Measurements from ENCODE around the gene GRAMD2A.
A peak's percentile ranks its signal among the peaks of the same experiment; 100 is the strongest.

GRAMD2A gene

DNA sequence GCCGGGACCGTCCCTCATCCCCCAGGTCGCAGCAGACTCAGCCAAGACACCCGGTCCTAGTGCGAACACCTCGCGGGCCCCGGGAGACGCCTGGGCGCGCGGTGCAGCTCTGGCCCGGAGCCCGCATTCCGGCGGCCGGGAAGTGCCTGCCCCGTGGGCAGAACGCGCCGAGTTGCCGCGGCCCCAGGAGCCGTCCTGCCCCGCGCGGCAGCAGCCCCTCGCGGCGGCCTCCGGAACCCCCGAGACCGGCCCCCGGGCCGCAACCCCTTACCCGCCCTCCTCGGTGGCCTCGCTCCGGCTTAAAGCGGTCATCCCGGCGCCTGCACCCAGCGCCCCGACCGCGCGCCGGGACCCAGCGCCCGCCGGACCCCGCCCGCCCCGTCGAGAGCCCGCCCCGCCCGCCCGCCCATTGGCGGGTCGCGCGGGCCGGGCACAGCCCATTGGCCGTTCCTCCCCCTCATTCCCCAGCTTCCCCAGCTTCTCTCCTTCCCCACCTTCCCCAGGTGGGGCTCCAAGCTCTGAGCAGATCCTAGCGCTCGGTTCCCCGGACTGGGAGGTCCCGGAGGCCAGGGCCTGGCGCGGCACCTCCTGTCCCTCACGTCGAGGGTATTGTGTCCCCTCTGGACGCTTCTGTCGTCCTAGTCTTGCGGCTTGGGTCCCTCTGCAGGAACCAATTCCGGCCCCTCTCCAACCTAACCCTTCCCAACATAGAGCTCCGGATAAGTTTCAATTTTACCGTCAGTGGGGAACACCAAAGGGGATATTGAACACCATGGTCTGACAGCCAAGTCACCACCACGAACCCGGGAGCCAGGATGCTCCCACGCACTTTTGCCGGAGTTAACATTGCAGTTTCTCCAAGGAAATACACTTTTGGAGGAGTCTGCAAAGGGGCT lies at the start of gene GRAMD2A:
TSS of gene GRAMD2A (minus strand) at position 328 of the 896 bp plus-strand sequence.
- peak in 1 of 3 experiments; percentile 39 for DNase-seq (ENCODE audit: low read depth in 2 of 3, low spot score in 2 of 3)

DNA sequence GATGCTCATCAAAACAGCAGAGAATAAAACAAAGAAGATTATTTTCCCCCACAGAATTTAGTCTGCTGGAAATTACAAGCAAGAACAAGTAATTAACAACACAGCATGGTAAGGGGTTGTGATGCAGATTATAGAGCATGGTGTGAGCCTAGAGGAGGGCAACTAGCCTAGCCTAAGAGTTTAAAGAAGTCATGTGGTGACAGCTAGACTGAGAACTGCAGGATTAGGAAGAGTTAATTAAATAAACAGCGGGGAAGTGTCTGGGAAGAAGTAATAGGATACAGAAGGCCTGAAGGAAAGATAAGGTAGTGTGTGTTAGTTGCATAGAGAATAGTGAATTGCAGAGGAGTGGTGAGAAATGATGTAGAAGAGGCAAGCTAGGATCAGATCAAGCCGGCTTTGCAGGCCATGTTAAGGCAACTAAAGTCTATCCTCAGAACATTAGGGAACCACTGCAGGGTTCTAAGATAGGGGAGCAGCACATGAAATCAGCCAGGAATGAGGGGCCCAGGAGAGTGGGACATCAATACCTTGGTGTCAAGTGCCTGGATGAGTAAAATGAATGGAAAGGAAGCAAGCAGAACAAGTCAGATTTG lies 45.3 kb upstream of the GRAMD2A start:
- DNase-seq (ENCODE audit: low read depth in 2 of 3, low spot score in 2 of 3): no peak

DNA sequence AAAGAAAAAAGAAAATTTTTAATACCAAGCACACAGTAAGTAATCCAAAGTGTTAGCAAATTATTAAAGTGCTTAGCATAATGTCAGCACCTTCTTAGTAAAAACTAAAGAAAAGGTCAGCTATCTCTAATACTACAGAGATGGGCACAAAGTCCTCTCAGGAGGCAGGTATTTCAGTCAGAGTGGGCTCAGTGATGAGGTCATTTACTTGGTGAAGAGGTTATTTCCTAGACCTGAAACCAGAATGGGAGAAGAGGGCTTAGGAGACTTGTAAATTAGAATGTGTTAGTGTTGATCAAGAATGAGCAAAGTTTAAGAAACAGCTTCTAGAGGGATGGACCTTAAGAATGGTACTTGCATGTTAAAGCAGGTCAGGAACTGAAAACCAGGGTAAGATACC lies 42.1 kb upstream of the GRAMD2A start:
- no peak for DNase-seq (ENCODE audit: low read depth in 2 of 3, low spot score in 2 of 3)

DNA sequence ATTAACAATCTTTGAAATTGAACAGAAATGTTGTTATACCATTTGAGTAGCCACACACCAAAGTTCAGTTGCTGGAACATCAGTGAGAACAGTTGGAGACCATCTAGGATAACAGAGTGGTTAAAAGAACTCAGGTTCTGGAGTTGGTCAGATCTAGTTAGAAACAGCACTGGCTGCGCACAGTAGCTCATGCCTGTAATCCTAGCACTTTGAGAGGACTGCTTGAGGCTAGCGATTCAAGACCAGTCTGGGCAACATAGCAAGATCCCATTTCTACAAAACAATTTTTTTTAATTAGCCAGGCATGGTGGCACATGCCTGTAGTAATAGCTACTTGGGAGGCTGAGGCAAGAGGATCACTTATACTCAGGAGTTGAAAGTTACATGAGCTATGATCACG lies 41.0 kb upstream of the GRAMD2A start:
- no peak for DNase-seq (ENCODE audit: low read depth in 2 of 3, low spot score in 2 of 3)

DNA sequence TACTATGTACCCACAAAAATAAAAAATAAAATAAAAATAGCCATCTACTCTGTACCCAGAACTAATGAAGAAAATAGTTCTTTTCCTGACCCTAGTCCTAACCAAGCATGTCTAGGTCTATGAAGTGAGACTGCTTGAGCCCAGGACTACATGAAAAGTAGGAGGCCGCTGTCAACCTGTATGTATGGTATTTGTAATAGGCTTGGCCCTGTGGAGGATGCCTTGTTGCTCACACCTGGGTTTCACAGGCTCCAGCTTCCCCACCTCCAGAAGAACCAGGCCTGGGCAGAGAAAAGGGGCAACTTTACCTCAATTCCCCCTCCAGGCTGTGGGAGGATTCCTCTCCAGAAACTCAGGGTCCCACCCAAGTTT lies 40.3 kb upstream of the GRAMD2A start:
- no peak for DNase-seq (ENCODE audit: low read depth in 2 of 3, low spot score in 2 of 3)

DNA sequence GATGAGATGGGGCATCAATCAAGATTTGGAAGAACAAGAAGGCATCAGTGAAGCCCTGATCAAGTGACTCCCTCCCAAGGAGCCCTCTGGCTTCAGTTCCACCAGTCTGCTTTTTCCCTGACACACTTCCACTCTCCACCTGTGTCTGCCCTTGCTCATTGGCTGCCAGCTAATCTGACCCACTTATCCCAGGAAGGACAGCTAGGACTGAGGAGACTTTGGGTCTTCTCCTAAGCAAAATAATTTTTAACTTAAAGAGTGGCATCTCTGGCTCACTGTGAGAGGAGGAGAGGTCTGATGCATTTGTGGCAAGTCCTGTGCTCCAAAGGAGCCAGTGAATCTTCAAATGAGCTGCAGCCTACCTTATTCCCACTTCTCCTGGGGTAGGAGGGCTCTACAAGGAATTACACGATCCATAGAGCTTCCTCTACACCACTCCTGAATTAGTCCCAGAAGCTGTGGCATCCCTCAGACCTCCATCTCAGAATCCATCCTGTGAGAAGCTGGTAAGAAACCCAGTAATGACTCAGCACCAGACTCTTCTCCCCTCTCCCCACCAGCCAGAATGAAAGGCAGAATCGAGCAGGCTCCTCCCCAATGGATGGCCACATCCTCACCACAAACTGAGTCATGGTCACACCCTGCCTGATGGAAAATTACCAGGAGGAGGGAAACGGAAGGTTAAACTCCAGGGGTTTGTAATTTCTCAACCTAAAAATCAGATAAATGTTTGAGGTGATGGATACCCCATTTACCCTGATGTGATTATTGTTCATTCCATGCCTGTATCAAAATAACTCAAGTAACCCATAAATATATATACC lies 39.7 kb upstream of the GRAMD2A start:
- DNase-seq (ENCODE audit: low read depth in 2 of 3, low spot score in 2 of 3): peak; percentile 30 to 60 (median 60)

DNA sequence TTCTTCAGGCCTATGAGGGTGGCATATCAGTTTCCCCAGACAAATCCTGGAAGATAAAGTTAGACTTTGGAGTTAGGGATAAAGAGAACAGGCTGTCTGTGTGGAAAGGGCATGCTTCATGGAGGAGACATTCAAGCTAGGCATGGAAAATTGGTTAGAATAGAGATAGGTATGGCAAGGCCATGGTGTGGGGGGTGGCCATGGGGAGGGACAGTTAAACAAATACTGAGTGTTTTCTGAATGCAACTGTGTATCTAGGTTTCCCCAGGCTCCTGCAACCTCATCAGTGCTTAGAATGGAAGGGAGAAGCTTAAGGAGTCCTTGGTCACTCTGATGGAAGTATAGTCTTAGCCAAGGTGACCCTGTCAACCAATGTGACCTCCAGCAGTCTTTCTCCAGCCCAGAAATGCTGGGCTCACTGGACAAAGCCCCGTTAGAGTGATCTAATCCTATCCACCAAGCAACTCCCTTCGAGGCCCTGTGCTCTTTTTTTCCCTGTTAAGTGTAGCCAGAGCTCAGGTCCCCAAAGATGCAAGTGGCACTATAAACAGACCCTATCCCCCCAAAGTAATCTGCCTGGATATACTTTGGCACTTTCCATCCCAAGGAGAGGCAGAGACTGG lies 38.9 kb upstream of the GRAMD2A start:
- no peak for DNase-seq (ENCODE audit: low read depth in 2 of 3, low spot score in 2 of 3)

DNA sequence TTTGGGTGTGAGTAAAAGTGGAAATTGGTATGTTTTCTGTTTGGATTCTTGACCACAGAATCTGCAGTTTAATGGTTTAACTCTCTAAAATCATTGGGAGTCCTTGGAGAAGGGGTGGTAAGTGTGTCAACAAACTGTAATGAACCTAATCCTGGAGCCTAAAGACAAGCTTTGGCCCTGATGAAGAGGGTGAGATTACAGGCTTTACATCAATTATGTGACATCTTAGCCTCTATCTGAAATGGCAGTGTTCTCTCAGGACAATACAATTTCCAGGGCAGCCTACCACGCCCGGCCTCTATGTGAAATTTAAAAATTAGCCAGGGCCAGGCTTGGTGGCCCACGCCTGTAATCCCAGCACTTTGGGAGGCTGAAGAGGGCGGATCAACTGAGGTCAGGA lies 37.7 kb upstream of the GRAMD2A start:
- DNase-seq (ENCODE audit: low read depth in 2 of 3, low spot score in 2 of 3): no peak

DNA sequence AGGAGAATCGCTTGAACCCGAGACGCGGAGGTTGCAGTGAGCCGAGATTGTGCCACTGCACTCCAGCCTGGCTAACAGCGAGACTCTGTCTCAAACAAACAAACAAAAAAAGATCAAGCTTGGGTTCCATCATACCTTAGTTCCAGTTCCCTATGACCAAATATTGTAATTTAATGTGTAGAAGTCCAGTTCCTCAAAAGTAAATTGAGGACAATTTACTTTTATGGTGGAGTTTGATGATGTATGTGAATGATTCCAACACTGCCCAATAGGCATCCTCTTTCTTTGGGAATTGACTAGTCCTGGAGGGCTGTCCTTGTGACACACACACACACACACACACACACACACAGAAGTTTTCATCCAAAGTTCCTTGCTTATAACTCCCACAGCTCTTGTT lies 36.2 kb upstream of the GRAMD2A start:
- DNase-seq (ENCODE audit: low read depth in 2 of 3, low spot score in 2 of 3): no peak

DNA sequence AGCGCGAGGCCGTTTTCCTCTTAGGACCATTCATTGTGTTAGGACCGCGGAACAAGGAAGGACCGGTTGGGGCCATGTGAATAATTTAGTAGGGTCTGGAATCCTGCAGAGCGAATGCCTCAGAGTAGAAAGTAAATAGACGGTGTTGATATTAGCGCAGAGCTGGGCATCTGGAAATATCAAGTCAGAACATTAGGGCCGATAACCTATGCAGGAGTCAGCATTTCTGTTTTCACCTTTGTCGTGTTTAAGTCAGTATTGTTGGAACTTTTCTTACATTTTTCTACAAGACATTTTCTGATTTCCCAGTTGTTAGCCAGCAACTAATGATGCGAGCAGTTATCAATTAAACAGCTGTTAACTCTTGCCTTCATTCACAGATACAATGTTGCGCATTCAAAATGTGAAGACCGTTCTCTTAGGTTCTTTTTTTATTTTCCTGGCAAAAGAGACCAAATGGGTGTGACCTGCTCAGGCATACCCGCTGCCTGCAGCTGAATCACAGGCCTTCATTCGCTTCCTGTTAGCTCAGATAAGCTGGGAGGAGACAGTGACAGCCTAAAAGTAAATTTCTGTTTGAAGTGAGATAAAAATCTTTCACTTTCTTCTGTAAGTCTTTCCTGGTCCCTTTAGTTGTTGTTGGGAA lies 34.4 kb upstream of the GRAMD2A start:
- DNase-seq (ENCODE audit: low read depth in 2 of 3, low spot score in 2 of 3): no peak

DNA sequence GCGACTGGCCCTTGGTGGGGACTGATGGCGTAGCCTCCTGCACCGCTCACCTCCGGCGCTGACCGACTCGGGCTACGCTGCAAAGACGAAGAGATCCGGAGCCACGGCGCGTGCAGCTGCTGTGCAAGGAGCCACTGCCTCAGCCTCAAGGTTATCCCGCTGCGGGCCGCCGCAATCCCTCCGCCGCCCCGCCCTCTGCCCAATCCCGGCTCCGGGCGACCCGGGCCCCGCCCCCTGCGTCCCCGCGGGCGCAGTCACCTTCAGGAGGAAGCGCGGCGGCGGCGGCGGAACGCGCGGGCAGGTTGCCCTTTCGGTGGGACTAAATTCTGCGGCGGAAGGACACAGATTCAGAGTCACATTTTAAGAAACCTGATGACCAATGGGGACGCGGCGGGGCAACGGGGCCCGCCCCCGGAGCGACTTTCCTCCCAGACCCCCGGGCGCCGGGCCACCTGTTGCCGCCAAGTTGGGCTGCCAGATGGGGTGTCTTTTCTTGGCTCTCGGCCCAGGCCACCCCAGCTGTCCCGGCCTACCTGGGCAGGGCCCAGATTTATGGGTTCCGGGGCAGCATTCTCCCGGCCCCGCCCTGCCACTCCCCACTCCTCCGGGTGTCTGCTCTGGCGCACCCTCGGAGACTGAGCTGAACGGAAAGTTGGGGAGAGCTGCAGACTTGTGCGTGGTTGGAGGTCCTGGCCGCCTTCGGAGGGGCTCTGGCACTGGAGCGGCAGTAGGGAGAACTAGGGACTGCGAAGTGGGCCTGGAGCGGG lies 33.7 kb upstream of the GRAMD2A start, which contains the start of gene PKM:
TSS of gene PKM (minus strand) at position 125 of the 767 bp plus-strand sequence. CDS start 12,093 bp downstream, outside the sequence.
- DNase-seq (ENCODE audit: low read depth in 2 of 3, low spot score in 2 of 3): peak; percentile 95 to 98 (median 97)

DNA sequence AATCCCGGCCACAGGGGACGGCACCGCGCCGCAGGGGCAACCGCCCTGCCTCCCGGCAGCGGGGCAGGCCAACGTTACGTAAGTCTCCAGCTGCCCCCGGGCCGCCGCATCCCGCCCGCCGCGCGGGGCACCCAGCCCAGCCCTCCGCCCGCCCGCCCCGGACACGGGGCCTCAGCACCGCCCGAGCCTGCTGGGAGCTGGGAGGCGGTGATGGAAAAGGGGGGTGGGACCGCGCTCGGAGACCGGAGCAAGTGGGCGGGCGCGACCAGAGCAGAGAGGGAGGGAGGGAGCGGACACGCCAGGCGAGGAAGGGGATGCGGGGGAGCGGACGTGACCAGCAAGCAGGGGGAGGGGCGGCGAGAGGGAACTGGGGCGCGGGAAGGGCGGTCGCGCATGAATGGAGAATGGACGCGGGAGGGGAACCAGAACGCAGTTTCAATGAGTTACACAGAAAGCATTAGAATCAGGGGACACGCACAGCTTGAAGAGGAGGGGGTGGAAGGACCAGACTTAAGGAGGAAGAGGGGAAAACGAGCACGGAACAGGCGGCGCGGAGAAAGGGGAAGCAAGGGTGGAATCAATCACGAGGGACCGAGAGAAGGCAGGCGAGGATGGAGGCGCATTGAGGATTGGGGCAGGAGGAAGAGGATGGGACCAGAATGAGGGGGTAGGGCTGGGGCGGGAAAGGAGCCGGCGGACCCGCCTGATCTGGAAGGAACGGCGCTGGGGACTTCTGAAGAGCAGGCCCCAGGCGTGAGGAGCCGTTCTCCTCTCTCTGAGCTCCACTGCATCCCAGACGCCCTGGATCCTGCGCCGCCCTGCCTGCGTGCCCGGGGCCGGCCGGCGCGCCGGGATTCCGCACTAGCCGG lies 32.8 kb upstream of the GRAMD2A start:
- peak; percentile 71 to 77 (median 76) for DNase-seq (ENCODE audit: low read depth in 2 of 3, low spot score in 2 of 3)

DNA sequence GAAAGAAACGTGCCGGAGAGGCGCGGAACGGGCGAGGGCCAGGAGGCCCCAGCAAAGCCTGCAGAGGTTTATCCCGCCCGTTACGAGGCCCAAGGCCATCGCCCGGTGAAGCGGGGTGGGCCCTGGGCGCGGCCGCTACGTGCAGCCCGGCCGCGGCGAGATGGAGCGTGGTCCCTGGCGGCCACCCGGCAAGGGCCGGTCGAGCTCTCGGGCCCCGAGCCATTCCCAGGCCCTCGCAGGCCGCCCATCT lies 32.3 kb upstream of the GRAMD2A start:
- DNase-seq (ENCODE audit: low read depth in 2 of 3, low spot score in 2 of 3): peak in 1 of 3 experiments; percentile 23

DNA sequence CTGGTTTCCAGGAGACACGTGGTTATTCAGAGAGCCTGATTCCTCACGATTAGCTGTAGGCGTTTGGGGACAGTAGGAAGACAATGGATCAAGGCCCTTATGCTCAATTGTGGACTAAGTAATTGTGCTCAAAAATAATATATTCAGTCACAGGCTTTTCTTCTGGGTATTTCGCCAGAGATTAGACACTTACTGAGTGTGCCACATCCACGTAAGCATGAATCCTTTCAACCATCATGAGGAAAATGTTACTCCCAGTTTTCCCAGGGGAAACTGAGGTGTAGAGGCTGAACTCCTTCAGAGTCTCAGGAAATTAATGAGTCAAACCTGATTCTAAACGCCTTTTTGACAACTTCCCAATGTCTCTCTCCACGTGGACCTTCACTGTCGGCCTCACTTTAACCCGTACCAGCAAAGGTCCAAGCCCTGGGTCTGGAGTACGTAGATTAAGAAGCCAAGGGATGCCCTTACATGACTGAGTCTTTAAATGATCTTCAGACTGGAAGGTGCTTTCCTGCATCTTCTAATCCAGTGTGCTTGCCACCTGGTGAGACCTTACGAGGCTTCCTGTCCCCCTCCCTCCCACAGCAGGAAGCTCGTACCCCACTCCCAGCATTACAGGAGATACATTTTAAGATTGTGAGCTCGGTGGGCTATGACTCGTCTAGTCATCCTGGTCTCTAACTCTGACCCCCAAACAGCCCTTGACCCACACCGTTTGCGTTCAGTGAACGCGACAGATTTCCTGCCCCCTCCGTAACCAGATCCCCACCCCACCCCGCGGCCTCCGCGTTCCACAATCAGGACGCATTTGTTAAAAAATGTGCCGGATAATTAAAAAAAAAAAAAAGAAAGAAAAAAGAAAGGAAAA lies 31.7 kb upstream of the GRAMD2A start:
- DNase-seq (ENCODE audit: low read depth in 2 of 3, low spot score in 2 of 3): peak in 1 of 3 experiments; percentile 30

DNA sequence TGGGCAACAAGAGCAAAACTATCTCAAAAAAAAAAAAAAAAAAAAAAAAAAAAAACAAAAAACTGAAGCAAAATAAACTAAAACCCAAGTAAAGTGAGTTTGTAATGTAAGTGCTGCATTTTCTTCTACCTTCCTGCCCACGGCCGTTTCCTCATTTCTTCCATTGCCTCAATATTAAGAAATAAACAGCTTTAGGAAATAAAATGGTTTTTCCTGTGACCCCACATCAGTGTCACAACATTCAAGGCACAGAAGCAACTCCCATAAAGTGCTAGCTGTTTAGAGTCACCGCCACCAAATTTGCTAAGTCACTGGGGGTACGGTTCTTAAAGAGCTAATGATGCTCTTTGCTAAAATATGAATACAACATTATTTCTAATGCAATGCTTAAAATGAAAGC lies 30.1 kb upstream of the GRAMD2A start:
- no peak for DNase-seq (ENCODE audit: low read depth in 2 of 3, low spot score in 2 of 3)

DNA sequence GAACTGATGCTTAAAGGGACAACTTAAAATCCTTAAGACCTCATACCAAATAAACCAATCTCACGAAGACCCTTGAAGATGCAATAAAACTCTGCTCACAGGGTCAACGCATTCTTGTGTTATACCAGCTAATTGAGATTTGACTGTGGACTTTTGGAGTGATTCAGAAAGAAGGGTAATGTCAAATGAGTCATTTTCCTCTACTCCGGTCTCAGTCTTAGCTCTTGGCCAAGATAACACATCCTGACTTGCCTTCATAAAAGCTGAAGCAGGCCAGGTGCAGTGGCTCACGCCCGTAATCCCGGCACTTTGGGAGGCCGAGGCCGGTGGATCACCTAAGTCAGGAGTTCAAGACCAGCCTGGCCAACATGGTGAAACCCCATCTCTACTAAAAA lies 29.6 kb upstream of the GRAMD2A start:
- DNase-seq (ENCODE audit: low read depth in 2 of 3, low spot score in 2 of 3): peak in 2 of 3 experiments; percentile 31 to 40

DNA sequence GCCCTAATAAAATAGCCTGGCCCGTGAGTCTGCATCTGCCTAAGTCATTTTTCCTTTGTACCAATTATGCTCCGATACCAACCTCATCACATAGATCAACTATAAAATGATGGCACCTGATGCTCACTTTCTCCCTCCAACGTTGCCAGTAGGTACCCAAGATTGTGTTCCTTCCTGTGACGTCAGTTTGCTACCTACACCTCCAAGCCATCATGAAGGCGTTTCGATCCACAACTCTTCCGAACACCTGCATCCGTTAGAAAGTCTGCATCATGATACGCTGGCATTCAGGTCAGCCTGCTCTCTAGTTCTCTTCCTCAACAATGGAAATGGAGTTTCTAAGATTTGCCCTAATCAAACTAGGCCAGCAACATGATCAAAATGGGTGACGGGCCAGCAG lies 25.7 kb upstream of the GRAMD2A start:
- DNase-seq (ENCODE audit: low read depth in 2 of 3, low spot score in 2 of 3): no peak

DNA sequence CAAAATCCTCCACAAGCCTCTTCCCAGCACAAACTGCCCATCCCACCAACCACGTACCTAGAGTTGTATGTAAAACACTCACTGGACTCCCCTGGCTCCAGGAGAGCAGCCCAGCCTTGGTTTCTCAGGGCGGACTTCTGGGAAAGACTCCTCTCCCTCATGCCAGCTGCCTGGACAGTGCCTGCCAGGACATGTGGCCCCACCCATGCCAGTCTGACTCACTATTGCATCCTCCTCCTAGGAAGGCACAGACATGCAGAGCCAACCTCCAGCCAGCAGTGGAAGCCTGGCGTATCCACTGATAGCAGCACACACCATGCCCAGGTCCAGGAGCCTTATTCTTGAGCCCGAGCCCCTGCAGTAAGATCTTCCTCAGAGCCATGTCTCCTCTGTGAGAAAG lies 24.8 kb upstream of the GRAMD2A start:
- DNase-seq (ENCODE audit: low read depth in 2 of 3, low spot score in 2 of 3): no peak
